HEK293T (cell line): ENCODE measurements around the gene LMLN.
"Not testable (repeated sequence)": the region's sequence is repeated elsewhere in the genome, so short reads cannot be mapped to it uniquely, and the experiment has no call there.

ENCODE experiments used
- ARNT ChIP-seq: fragments of 450-650 bp; IDR thresholded peaks from 2 replicates; pipeline ENCODE4 v1.6.1; 2017; ENCODE audit warnings: mild to moderate bottlenecking
- BHLHE40 ChIP-seq: fragments of 450-650 bp; IDR thresholded peaks from 2 replicates; pipeline ENCODE4 v1.6.1; 2016; ENCODE audit warnings: mild to moderate bottlenecking, moderate library complexity, borderline replicate concordance
- CTBP1 ChIP-seq: fragments of 450-650 bp; IDR thresholded peaks from 2 replicates; pipeline ENCODE4 v1.6.1; 2016; ENCODE audit warnings: borderline replicate concordance
- ELF4 ChIP-seq: fragments of 450-650 bp; IDR thresholded peaks from 2 replicates; pipeline ENCODE4 v1.6.1; 2017; ENCODE audit warnings: antibody characterized with exemption
- FOXA1 ChIP-seq: fragments of 450-650 bp; IDR thresholded peaks from 2 replicates; pipeline ENCODE4 v1.6.1; 2016; ENCODE audit warnings: mild to moderate bottlenecking
- FOXK2 ChIP-seq: fragments of 450-650 bp; IDR thresholded peaks from 2 replicates; pipeline ENCODE4 v1.6.1; 2016; ENCODE audit warnings: mild to moderate bottlenecking
- FOXM1 ChIP-seq: fragments of 450-650 bp; IDR thresholded peaks from 2 replicates; pipeline ENCODE4 v1.6.1; 2017; ENCODE audit warnings: mild to moderate bottlenecking, borderline replicate concordance
- L3MBTL2 ChIP-seq: fragments of 450-650 bp; conservative IDR thresholded peaks from 2 replicates; pipeline ENCODE4 v1.6.1; 2016; ENCODE audit warnings: mild to moderate bottlenecking
- LEF1 ChIP-seq: fragments of 450-650 bp; IDR thresholded peaks from 2 replicates; pipeline ENCODE4 v1.6.1; 2017; ENCODE audit warnings: mild to moderate bottlenecking, borderline replicate concordance
- NFRKB ChIP-seq: fragments of 450-650 bp; IDR thresholded peaks from 2 replicates; pipeline ENCODE4 v1.6.1; 2016; ENCODE audit warnings: mild to moderate bottlenecking, moderate library complexity
- SP1 ChIP-seq: fragments of 450-650 bp; IDR thresholded peaks from 2 replicates; pipeline ENCODE4 v1.6.1; 2017
- SUZ12 ChIP-seq: fragments of 450-650 bp; IDR thresholded peaks from 2 replicates; pipeline ENCODE4 v1.6.1; 2016; ENCODE audit warnings: mild to moderate bottlenecking
- TARDBP ChIP-seq: fragments of 450-650 bp; IDR thresholded peaks from 2 replicates; pipeline ENCODE4 v1.6.1; 2016
- TF ChIP-seq, protein P1 (sequence below): fragments of 450-650 bp; IDR thresholded peaks from 2 replicates; pipeline ENCODE4 v1.6.1; 2016

- TF ChIP-seq BHLHE40, TARDBP, NFRKB, FOXK2, FOXA1, SP1, SUZ12, L3MBTL2, ELF4, CTBP1, ARNT, FOXM1, LEF1: not testable (repeated sequence)
- TF ChIP-seq, protein P1, sequence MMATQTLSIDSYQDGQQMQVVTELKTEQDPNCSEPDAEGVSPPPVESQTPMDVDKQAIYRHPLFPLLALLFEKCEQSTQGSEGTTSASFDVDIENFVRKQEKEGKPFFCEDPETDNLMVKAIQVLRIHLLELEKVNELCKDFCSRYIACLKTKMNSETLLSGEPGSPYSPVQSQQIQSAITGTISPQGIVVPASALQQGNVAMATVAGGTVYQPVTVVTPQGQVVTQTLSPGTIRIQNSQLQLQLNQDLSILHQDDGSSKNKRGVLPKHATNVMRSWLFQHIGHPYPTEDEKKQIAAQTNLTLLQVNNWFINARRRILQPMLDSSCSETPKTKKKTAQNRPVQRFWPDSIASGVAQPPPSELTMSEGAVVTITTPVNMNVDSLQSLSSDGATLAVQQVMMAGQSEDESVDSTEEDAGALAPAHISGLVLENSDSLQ: not testable (repeated sequence)
Measured at GRCh38 chr3:197958848-197959247, 1.2 kb upstream of the LMLN start.
